ENCODE measurements around the gene CDH6. TPM values are rescaled to one million over a fixed set of nuclear protein-coding genes. Genes with fewer than 3 reads are reported as not detected.

Gene CDH6
- total RNA-seq, 2 donors from 2014 or later = 6.0 to 7.6 TPM

GRCh38 chr5:31194468-31194813, 955 bp downstream of the CDH6 start:
- intact Hi-C loops (cut with DNase I) = loop anchor here in 1 of 2 donors (5.0 kb wide), 1 partner anchor 652 kb away; no protein-coding TSS in a partner anchor
- DNase-seq (ENCODE audit: low spot score) = no peak

DNA sequence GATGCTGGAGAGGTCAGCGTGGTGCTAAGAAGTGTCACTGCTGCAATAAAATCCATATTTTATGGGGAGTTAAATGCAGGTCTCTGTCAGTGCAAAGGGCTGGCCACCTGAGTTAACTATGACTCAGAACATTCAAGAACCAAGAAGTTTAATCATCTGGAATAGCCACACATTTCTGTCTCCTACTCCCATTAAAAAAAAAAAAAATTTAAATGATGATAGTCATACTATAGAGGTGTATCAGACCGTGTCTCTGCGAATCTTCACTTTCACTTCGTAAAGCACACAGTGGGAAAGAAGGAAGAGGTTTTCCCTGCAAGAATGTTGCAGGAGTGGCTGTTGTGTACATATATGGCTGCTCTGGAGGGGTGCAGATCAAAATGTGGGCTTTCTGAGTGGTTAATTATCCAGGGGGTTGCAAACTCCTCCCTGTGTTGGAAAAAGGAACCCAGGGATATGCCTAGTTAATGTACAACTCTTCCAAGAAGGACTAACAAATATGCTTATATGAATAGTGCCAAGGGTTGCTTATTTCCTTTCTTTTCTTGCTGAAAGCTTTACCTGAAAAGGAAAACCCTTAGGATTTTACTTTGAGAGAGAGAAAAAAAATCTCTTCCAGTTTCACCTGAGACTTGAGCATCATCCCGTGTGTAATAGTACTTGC, 1.5 kb downstream of the CDH6 start:
- no peak for DNase-seq (ENCODE audit: low spot score)
- intact Hi-C loops (cut with DNase I) = loop anchor here in 1 of 2 donors (5.0 kb wide), 1 partner anchor 653 kb away; no protein-coding TSS in a partner anchor

DNA sequence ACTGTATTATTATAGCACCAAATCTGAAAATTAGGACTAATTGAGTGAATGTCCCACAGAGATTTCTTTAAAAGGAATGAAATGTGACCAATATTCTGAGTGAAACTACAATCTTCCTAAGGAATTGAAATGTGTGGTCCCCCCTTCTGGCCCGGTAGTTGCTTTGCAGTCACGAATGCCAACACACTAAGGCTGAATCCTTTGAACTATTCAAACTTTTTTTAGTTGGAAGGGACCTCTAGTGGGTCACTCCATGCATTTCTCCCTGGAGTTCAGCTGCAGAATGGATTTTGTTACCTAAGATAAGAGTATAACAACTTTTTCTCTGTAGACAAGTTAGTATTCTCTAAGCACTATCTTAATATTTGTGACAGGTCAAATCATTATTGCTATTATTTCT, 2.8 kb downstream of the CDH6 start:
- no peak for DNase-seq (ENCODE audit: low spot score)
- intact Hi-C loops (cut with DNase I) = no loop called here

DNA sequence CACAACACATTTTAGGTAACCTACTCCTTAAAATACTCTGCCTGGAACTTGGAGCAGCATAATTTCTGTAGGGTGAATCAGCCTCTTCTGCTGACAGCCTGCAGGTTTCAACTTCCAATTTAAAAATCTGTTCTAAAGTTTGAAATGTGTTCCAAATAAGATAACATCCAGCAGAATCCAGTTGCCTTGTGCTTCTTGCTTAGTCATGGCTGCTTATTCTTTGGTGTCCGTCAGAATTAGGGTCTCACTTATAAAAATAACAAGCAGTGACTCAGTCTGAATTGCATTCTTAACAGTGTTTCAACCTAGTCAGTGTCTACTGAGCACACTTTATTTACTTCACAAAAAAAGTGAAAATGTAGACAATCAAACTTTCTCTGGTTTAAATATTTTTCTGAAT, 3.7 kb downstream of the CDH6 start:
- intact Hi-C loops (cut with DNase I) = no loop called here
- no peak for DNase-seq (ENCODE audit: low spot score)

- no peak for DNase-seq (ENCODE audit: low spot score)
- intact Hi-C loops (cut with DNase I) = no loop called here
Observed at GRCh38 chr5:31204958-31205357, 11.5 kb downstream of the CDH6 start.

- no peak for DNase-seq (ENCODE audit: low spot score)
- intact Hi-C loops (cut with DNase I) = no loop called here
Observed at GRCh38 chr5:31208043-31208442, 14.6 kb downstream of the CDH6 start.

GRCh38 chr5:31209334-31209733, 15.8 kb downstream of the CDH6 start:
- no peak for DNase-seq (ENCODE audit: low spot score)
- intact Hi-C loops (cut with DNase I) = no loop called here

GRCh38 chr5:31211098-31211497, 17.6 kb downstream of the CDH6 start:
- intact Hi-C loops (cut with DNase I) = no loop called here
- no peak for DNase-seq (ENCODE audit: low spot score)

DNA sequence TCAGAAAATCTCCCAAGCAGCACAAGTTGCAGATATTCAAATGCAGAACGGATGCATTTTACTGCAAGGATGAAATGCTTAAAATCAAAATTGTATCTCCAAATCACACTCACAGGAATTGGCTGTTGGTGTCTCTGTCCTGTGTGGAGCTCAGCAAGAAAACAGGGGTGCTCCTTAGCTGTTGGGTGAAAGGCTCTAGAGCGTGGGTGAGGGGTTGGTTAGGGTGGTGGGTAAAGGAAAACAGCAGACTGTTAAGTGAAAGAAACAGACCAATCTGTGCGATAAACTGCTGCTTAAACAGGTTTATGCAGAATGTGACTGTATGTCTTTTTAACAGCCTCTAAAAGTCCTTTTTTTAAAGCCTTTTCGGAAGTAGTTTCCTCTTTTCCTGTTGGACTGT, 19.8 kb downstream of the CDH6 start:
- no peak for DNase-seq (ENCODE audit: low spot score)
- intact Hi-C loops (cut with DNase I) = no loop called here

- intact Hi-C loops (cut with DNase I) = no loop called here
- DNase-seq (ENCODE audit: low spot score) = no peak
Observed at GRCh38 chr5:31213705-31214121, 20.2 kb downstream of the CDH6 start.

DNA sequence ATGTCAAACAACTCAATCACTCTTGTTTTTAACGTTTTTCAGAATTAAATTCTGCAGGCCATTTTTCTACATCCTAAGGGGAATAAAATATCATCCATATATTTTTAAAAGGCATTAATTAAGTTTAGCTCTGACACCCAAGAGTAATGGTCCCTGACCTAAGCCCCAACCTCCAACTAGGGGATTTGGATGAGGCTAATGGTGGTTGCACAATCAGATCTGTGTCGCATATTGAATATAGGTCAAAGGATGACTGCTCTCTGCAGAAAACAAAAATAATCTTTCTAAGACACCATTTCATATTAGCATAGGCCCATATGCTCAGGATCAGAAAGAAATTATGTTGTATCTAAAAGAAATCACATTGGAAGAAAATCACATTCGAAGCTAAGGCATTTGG, 20.7 kb downstream of the CDH6 start:
- no peak for DNase-seq (ENCODE audit: low spot score)
- intact Hi-C loops (cut with DNase I) = no loop called here

DNA sequence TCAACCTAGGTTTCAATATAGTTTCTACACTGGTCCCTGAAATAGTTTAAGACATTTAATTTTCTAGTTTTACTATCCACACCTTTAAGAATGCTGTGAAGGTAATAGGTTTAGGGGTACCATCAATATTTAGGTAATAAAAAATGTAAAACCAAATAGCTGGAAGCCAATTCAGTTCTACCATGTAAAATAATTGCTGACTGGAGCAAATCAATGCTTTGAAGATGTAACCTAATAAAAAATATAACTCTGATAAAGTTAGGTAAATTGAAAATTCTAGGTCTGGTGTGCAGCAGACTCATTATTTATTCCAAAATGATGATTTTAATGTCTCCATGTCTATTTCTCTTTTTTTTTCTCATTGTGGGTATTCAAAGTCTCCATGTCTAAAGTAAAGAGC, 21.8 kb downstream of the CDH6 start:
- intact Hi-C loops (cut with DNase I) = no loop called here
- no peak for DNase-seq (ENCODE audit: low spot score)

DNA sequence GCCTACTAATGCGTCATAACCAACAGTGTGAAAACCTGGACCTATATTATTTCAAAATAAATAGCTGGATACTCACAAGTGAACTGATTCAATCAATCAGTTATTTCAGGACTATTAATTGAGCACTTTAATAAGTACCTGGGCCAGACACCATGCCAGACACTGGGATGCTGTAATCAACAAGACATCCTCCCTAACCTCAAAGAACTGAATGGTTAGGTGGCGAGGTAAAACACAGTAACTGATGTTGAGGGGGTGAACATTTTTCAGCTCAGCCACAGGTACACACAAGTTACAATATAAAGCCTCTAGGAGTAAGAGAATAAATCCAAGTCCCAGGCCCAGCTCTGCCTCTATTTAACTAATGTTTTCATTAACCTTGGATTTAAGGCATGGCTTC, 24.0 kb downstream of the CDH6 start:
- no peak for DNase-seq (ENCODE audit: low spot score)
- intact Hi-C loops (cut with DNase I) = no loop called here

GRCh38 chr5:31218978-31219377, 25.5 kb downstream of the CDH6 start:
- no peak for DNase-seq (ENCODE audit: low spot score)
- intact Hi-C loops (cut with DNase I) = no loop called here

DNA sequence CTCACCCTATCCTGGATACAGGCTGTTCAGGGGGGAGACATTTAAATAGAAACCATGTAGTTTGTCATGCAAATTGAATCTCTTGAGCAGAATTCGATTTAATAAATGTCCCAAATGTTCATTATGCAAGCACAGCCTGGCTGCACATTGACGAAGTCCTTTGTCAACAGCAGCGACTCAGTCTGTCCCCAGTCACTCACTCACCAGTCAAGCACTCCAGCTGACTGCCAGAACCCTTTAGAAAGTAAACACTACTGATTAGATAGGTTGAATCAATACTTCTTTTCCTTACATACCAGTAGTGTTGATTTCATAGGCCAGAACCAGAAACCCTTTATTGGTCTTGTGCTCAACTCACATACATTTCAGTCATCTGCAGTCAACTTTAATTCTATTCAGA, 27.5 kb downstream of the CDH6 start:
- no peak for DNase-seq (ENCODE audit: low spot score)
- intact Hi-C loops (cut with DNase I) = no loop called here

DNA sequence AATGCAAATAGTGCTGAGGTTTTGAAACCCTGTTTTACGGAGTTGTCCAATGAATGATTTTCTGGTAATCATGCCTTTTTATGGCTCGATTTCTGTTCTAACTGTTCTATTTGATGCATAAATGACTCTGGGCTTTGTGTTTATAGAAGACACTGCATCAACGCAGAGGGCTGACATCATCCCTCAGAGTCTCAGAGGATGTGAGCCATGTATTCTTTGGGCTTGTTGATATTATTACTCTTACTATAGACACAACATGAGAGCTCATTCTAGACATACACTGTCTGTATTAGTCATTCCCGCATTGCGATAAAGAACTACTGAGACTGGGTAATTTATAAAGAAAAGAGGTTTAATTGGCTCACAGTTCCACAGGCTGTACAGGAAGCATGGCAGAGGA, 31.6 kb downstream of the CDH6 start:
- intact Hi-C loops (cut with DNase I) = no loop called here
- DNase-seq (ENCODE audit: low spot score) = no peak

- no peak for DNase-seq (ENCODE audit: low spot score)
- intact Hi-C loops (cut with DNase I) = no loop called here
Observed at GRCh38 chr5:31225613-31226012, 32.1 kb downstream of the CDH6 start.

GRCh38 chr5:31226651-31227050, 33.2 kb downstream of the CDH6 start:
- DNase-seq (ENCODE audit: low spot score) = no peak
- intact Hi-C loops (cut with DNase I) = no loop called here

GRCh38 chr5:31229266-31229665, 35.8 kb downstream of the CDH6 start:
- intact Hi-C loops (cut with DNase I) = no loop called here
- DNase-seq (ENCODE audit: low spot score) = no peak

GRCh38 chr5:31231177-31231838, 37.8 kb downstream of the CDH6 start:
- intact Hi-C loops (cut with DNase I) = no loop called here
- DNase-seq (ENCODE audit: low spot score) = no peak

DNA sequence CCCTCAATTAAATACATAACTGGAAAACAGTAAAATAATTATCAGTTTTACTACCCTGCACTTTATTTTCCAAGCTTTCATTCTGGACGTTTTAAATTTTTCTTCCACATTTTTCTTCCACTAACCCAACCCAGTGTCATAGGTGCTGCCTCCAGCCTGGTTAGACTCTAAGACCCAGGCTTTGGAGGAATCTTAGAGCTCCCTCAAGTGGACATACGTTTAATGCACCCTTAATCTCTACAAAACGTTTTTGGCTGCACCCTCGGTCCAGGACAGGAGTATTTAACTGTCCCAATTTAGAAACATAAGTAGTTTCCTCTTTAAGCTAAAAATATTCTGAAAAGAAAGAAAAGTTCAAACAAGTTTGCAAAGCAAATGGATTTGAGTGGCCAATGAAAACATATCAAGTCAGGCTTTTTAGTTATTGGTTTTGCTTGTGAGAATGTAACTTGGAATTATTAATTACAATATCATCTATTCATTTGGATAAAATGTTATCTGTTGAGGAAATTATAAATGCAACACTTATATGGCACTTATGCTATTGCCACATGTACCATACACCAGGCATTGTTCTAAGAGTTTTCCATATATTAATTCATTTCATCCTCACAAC, 38.9 kb downstream of the CDH6 start:
- no peak for DNase-seq (ENCODE audit: low spot score)
- intact Hi-C loops (cut with DNase I) = no loop called here
